GM21723 (cell line): ENCODE results near the gene MAGI3.
"Not testable (repeated sequence)": the region's sequence is repeated elsewhere in the genome, so short reads cannot be mapped to it uniquely, and the experiment has no call there.

ENCODE experiments used
- ATAC-seq: cut with Tn5 transposase; IDR thresholded peaks from one replicate; pipeline ENCODE4 v1.9.1; 2021; ENCODE audit warnings: mild to moderate bottlenecking, moderate library complexity; ENCODE audit not compliant: unreplicated experiment

The MAGI3 gene

GRCh38 chr1:113508364-113509164, 118.2 kb downstream of the MAGI3 start:
- no peak for ATAC-seq

GRCh38 chr1:113509766-113510165, 119.5 kb downstream of the MAGI3 start:
- ATAC-seq = not testable (repeated sequence)

DNA sequence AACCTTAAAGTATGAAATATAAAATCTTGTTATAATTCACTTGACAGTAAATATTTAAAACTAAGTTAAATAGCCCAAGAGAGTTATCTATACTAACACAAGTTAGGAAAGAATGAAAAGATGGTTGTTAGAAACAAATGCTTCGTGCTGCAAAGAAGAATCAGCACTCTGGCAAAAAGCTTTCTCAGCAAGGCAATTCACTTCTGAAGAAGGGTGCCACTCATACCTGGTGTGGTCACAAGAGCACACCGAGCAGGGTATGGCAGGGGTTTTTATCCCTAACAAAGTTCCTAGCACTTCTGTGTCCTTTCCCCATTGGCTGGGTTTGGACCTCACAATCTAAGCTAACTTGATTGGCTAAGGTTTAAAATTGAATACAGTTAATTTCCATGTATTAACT, 121.0 kb downstream of the MAGI3 start:
- no peak for ATAC-seq

GRCh38 chr1:113515498-113515897, 125.2 kb downstream of the MAGI3 start:
- no peak for ATAC-seq

- no peak for ATAC-seq
Observed at GRCh38 chr1:113517346-113517745, 127.0 kb downstream of the MAGI3 start.

- no peak for ATAC-seq
Observed at GRCh38 chr1:113517983-113518382, 127.7 kb downstream of the MAGI3 start.

DNA sequence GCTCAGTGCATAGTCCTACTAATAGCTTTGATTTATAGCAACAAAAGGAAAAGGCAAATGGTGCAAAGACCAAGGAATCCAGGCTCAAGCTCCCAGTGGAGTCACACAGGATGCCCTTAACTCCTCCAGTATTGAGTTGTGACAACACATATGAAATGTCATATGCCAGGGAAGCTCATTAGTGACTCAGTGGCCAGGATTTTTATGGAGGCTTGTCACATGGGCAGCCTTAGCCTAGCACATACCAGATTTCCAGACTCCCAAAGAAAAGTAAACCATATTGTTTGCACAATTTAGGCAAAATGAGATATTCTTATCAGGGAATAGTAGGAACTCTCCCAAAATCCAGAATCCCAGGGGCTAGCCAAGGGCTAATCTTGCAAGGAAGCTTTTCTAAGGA, 129.2 kb downstream of the MAGI3 start:
- ATAC-seq = no peak

GRCh38 chr1:113530021-113530420, 139.7 kb downstream of the MAGI3 start:
- ATAC-seq = no peak

GRCh38 chr1:113531321-113531720, 141.0 kb downstream of the MAGI3 start:
- ATAC-seq = no peak

DNA sequence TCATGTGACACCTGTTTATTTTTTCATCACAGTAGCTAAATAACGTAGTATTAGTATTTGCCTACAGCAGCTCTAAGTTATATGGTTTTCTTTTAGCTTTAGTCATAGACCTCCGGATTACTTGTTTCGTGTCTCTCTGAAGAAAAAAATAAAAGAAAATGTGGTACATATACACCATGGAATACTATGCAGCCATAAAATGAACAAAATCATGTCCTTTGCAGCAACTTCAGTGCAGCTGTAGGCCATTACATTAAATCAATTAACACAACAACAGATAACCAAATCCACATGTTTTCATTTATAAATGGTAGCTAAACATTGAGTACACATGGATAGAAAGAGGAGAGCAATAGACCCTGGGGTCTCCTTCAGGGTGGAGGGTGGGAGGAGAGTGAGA, 142.7 kb downstream of the MAGI3 start:
- no peak for ATAC-seq

DNA sequence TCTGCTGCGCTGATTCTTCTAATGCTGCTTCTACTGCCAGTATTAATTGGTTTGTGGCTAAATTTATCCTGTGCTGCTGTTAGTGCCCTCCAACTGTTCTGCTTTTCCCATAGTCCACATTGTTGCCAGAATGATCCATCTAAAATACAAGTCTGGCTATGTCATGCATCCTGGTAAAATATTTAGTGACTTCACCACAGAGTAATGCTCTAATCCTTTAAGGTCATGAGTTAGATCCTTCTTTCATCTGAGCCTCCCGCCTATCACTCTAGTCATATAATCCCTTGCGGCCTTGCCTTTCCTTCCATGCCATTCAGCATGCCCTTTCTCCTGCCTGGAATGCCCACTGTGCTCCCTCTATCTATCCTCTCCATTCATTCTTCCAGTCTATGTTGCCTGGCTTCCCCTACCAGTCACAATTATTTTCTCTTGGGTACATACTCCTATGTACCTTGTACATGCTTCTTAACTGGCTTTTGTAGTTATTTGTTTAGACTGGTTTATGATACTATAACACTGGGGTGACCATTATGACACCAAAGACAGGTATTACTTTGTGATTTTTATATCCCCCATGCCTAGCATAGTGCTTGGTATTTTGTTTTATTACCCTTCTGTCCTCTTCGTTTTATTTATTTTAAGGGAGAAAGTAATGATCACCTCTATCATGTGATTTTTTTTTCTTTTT, 144.0 kb downstream of the MAGI3 start:
- no peak for ATAC-seq

GRCh38 chr1:113534875-113535274, 144.6 kb downstream of the MAGI3 start:
- no peak for ATAC-seq

- ATAC-seq = no peak
Observed at GRCh38 chr1:113536182-113536780, 146.0 kb downstream of the MAGI3 start.

DNA sequence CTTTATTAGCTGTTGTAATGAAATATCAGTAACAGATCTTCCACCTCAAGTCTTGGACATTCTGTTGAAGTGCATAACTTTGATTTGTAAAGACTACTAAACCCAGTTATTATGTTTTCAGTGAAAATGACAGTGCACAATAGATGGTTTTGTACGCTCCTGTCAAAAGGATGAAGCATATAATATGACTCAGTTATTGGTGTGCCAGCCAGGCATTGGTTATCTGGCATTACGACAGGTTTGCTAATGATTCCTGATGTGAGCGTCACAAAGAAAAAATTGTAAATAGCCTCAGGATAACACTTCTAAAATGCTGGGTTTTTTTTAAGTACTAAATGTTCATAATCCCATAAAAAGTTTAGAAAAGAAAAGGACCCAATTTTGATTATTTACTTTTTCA, 147.9 kb downstream of the MAGI3 start:
- no peak for ATAC-seq

DNA sequence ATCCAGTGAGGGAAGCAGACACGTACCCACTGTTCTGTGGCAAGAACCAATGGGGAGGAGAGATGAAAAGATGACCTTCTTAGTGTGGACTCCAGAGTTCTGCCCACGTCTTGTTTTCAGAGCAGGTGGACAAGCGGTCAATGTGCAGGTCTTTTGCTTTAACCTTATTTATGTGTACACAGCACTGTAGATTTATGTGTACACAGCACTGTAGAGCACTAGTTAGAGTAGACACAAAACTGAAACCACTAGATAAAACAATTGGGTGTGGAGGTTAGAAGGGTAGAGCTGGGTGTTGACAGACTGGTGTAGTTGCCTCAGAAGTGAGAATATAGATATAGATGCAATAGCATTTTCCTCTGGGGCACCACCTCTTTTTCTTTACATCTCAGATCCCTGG, 150.0 kb downstream of the MAGI3 start:
- ATAC-seq = no peak

- ATAC-seq = no peak
Observed at GRCh38 chr1:113541106-113541505, 150.8 kb downstream of the MAGI3 start.

- no peak for ATAC-seq
Observed at GRCh38 chr1:113542221-113542701, 151.9 kb downstream of the MAGI3 start.

DNA sequence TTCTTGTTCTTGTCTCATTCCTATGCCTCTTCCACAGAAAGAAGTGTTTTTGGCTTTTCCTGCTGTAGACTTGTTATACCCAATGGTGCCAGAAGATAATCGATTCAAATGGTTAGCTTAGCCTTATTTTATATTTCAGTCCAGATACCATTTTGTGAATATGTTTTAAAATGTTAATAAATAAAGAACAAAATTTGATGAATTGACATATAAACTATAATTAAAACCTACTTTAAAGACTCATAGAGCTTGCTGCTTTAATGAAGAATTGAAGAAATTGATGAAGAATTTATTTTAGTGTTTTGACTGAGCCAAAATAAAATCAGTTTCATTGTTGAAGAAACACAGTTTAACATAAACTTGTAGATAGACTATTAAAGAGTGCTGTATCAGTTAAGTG, 152.8 kb downstream of the MAGI3 start:
- no peak for ATAC-seq

- ATAC-seq = no peak
Observed at GRCh38 chr1:113545210-113545609, 154.9 kb downstream of the MAGI3 start.

DNA sequence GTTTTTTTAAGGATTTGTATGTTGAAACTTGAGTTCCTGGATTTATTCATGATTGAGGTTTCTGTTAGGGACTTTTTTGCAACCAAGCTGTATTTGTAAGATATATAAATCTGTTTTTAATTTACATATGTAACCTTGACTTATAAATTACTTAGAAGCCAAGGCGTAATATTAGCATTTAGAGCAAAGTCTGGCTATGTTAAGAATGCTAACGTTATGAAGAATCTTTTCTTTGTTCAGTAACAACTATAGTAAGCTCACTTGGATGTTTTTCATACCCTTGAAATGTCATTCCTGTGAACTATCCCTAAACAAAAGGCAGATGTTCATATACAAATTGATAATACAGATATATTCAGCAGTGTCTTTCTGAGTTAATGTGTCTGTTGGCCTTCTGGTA, 155.3 kb downstream of the MAGI3 start:
- ATAC-seq = no peak

- no peak for ATAC-seq
Observed at GRCh38 chr1:113551728-113552127, 161.4 kb downstream of the MAGI3 start.

DNA sequence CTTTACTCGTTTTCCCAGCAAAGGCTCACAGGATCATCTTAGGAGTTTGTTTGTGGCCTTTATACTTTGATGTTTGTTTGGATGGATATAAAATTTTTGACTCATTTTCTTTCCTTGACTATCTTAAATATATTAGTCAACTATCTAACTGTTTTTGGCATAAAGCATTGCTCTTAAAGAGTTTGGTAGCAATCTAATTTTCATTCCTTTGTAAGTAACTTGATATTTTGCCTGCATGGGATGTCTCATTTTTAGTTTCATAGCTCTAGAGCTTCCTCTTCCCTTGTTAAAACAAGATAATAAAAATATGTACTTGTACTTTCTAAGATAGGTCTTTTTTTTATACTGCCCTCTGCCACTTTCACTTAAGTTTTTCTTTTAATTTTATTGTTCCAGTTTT, 161.9 kb downstream of the MAGI3 start:
- no peak for ATAC-seq
